Activated CD4-positive, CD25-positive, alpha-beta regulatory T cell treated with anti-CD3 and anti-CD28 coated beads, Interleukin-2, amount 50 U/mL, for 24 hours (primary cell): ENCODE measurements around the gene LY9.

Experiments used
- ATAC-seq, 2 donors: fragments of 150-1000 bp; cut with Tn5 transposase; one replicate each; pipeline ENCODE4 v1.10.0; 2021; ENCODE audit warnings: mild to moderate bottlenecking in 1 of 2, moderate library complexity in 1 of 2

LY9 gene

GRCh38 chr1:160795951-160796383 is at the start of gene LY9:
Gene LY9, plus strand, starts transcription at chr1:160796174. Its CDS starts 14 bp downstream, at chr1:160796188.
- peak; percentile 90 to 93 for ATAC-seq

- ATAC-seq: no peak
Observed at GRCh38 chr1:160746836-160747500, 49.0 kb upstream of the LY9 start.

- ATAC-seq: no peak
Observed at GRCh38 chr1:160747717-160748116, 48.3 kb upstream of the LY9 start.

- ATAC-seq: no peak
Observed at GRCh38 chr1:160748181-160748877, 47.6 kb upstream of the LY9 start.

- ATAC-seq: no peak
Observed at GRCh38 chr1:160748878-160749269, 47.1 kb upstream of the LY9 start.

- no peak for ATAC-seq
Observed at GRCh38 chr1:160750608-160751007, 45.4 kb upstream of the LY9 start.

DNA sequence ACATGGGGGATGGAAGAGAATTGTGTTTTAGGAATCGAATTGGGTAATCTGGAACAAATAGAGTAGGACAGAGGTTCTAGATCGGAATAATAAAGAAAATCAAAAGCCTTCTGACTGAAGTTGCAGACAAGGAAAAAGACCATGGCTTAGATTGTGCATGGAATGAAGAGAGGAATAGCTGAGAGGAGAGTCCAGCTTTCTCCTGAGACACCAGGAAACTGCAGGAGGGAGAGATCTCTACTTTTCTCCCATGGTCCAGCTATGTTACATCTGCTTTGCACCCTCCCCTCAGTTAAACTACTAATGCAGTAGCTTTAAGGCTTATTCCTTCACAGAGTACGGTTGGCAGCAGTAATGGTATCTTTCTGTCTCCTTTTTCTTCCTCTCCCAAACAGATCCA is 43.6 kb upstream of the LY9 start:
- ATAC-seq: no peak

- ATAC-seq: no peak
Observed at GRCh38 chr1:160752924-160753323, 43.0 kb upstream of the LY9 start.

- ATAC-seq: no peak
Observed at GRCh38 chr1:160753594-160753993, 42.4 kb upstream of the LY9 start.

GRCh38 chr1:160755461-160755860 is 40.5 kb upstream of the LY9 start:
- no peak for ATAC-seq

- peak in 1 of 2 donors; percentile 37 for ATAC-seq
Observed at GRCh38 chr1:160755911-160756848, 39.8 kb upstream of the LY9 start.

DNA sequence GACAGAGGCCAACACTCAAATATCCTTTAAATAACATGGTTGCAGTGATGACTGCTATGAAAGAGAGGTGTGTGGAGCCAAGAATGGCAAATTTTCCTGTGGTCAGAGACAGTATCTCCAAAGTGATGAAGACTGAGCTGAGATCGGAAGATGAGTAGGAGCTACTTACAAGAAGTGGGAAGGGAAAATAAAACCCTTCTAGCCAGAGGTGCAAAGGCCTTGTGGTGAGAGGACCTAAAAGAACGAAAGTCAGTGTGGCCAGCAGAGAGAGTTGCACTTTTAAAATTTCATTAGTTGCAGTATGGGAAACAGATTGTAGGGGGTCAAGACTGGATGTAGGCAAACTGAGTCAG is 39.1 kb upstream of the LY9 start:
- ATAC-seq: no peak

DNA sequence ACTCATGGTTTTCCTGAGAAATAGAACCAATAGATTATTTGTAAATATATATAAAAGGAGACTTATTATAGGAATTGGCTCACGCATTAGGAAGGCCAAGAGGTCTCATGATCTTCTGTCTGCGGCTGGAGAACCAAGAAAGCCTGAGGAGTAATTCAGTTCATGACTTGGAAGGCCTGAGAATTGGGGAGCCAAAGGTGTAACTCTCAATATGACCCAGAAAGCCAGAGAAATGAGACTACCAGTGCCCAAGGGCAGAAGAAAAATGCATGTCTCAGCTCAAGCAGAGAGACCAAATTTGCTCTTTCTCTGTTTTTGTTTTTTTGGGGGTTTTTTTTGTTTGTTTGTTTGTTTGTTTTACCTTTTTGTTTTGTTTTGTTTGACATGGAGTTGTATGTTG is 37.5 kb upstream of the LY9 start:
- no peak for ATAC-seq

DNA sequence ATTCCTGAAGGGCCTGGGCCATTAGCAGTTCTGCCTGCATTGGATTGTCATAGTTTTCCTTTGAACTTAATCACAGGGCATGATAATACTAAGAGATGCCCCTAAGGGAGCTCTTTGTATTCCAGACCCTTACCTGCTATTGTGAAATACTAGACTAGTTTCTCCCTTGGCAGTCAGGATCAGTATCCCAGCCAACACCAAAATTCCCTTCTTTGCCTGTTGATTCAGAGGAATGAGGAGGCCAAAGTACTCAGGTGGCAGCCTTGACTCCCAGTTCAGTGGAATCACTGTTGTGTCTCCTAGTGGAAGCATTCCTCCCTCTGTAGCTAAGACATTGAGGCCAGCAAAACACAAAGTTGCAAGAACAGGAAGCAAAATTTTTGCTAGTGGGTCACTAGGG is 36.2 kb upstream of the LY9 start:
- ATAC-seq: no peak

- ATAC-seq: no peak
Observed at GRCh38 chr1:160761046-160761445, 34.9 kb upstream of the LY9 start.

GRCh38 chr1:160761886-160762285 is 34.1 kb upstream of the LY9 start:
- no peak for ATAC-seq

DNA sequence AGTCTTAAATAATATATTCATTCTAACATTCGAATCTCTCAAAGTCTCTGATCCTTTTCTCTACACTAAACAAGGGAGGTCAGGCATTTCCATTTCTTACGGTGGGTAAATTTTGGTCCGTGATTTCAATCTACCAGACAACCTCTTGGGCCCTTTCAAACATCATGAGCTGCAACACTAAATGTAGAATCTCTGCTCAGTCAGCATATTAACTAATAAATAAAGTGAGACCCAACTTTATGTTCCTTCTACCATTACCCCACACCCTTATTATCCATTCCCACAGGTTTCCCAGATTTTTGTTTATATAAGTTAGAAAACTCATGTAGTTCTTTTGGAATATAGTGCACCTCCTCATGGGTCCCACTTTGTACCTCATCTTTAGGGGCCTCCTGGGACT is 32.0 kb upstream of the LY9 start:
- ATAC-seq: no peak

- ATAC-seq: peak; percentile 67 to 69
Observed at GRCh38 chr1:160767395-160768294, 28.3 kb upstream of the LY9 start.

DNA sequence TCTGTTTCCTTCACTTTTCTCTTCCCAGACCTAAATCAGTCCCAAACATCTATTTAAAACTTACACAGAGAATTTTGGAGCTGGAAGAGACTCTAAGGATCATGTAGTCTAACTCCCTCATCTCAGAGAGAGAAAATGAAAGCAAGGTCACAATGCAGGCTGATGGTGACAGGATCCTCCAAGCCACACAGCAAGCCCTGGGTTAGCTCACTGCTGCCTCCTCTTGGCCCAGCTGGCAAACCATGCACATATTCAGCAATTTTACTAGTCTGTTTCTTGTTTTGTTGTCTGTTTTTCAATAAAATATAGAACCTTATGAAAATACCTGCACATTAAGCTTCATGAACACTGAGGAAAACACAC is 27.7 kb upstream of the LY9 start:
- peak; percentile 76 to 86 for ATAC-seq

GRCh38 chr1:160772331-160772730 is 23.6 kb upstream of the LY9 start:
- ATAC-seq: no peak

GRCh38 chr1:160773093-160773492 is 22.9 kb upstream of the LY9 start:
- peak in 1 of 2 donors; percentile 8 for ATAC-seq
